ENCODE results near the gene AGRN.

DNA sequence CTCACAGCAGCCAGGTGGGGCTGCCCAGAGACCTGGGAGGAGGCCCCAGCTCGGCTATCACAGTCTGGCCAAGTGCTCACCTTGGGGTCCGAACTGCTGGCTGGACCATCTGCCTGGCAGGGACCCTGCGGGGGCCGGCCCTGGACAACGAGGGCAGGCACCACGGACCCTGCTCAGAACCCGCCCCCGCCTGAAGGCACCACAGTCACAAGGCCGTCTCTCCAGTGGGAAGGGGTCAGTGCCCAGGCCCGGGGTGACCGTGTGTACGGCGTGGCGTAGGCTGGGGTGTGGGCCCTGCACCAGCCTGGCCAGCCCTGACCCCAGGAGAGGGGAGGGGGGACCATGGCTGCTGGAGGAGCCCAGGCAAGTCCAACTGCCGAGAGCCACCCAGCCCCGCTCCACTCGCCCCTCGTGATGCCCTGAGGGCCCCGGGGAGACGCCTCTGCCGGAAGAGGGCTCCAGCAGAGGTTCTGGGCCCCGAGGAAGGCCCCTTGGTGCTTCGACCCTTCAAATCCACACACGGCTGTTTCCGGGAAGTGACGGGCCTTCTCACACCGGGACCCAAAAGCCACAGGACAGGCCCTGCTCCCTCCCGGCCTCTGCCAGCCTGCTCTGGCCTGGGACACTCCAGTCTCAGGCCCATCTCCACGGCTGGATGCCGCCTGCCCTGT lies 65.4 kb downstream of the AGRN start:
- TF ChIP-seq EP300 (IDR thresholded peaks at IDR 0.05; ENCODE audit: borderline replicate concordance) (no peak), RAD21 (IDR thresholded peaks at IDR 0.05; ENCODE audit: low read depth) (no peak), YY1 (IDR thresholded peaks at IDR 0.05; ENCODE audit: low read depth) (no peak), TAF1 (IDR thresholded peaks at IDR 0.05; ENCODE audit: low read depth) (no peak)
- TF ChIP-seq, protein P1, sequence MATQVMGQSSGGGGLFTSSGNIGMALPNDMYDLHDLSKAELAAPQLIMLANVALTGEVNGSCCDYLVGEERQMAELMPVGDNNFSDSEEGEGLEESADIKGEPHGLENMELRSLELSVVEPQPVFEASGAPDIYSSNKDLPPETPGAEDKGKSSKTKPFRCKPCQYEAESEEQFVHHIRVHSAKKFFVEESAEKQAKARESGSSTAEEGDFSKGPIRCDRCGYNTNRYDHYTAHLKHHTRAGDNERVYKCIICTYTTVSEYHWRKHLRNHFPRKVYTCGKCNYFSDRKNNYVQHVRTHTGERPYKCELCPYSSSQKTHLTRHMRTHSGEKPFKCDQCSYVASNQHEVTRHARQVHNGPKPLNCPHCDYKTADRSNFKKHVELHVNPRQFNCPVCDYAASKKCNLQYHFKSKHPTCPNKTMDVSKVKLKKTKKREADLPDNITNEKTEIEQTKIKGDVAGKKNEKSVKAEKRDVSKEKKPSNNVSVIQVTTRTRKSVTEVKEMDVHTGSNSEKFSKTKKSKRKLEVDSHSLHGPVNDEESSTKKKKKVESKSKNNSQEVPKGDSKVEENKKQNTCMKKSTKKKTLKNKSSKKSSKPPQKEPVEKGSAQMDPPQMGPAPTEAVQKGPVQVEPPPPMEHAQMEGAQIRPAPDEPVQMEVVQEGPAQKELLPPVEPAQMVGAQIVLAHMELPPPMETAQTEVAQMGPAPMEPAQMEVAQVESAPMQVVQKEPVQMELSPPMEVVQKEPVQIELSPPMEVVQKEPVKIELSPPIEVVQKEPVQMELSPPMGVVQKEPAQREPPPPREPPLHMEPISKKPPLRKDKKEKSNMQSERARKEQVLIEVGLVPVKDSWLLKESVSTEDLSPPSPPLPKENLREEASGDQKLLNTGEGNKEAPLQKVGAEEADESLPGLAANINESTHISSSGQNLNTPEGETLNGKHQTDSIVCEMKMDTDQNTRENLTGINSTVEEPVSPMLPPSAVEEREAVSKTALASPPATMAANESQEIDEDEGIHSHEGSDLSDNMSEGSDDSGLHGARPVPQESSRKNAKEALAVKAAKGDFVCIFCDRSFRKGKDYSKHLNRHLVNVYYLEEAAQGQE (IDR thresholded peaks at IDR 0.05; ENCODE audit: low read depth): no peak
- TF ChIP-seq, protein P2, sequence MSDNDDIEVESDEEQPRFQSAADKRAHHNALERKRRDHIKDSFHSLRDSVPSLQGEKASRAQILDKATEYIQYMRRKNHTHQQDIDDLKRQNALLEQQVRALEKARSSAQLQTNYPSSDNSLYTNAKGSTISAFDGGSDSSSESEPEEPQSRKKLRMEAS (IDR thresholded peaks at IDR 0.05): no peak
